ENCODE results near the gene SNX7.

The SNX7 gene

DNA sequence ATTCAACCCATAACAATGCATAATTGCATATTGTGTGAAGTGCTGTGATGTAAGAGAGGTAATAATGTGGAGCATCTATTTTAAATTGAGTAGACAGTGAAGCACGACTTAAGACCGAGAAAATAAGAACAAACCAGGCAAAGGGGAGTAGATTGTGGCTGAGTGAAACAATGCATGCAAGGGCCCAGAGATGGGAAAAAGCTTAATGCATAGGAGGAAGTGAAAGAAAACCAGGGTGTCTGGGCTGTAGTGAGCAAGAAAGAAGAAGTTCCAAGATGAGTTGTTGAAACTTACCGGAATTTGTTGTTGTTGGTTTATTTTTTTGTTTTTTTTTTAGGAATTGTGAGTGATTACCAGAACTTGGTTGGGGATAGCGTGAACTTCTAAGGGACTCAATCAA lies 104.7 kb downstream of the SNX7 start:
- TF ChIP-seq NFIC (IDR thresholded peaks at IDR 0.05) (no peak), EGR1 (IDR thresholded peaks at IDR 0.05) (no peak), RAD21 (IDR thresholded peaks at IDR 0.05; ENCODE audit: low read depth) (no peak), TEAD4 (IDR thresholded peaks at IDR 0.05) (no peak), TCF12 (IDR thresholded peaks at IDR 0.05; ENCODE audit: low read depth) (no peak), TAF1 (IDR thresholded peaks at IDR 0.05; ENCODE audit: low read depth) (no peak), CREB1 (IDR thresholded peaks at IDR 0.05; ENCODE audit: low read depth) (no peak), FOXM1 (IDR thresholded peaks at IDR 0.05; ENCODE audit: borderline replicate concordance, low read depth) (no peak), YY1 (IDR thresholded peaks at IDR 0.05; ENCODE audit: low read depth) (no peak), CEBPB (IDR thresholded peaks at IDR 0.05) (no peak), ZBTB7A (IDR thresholded peaks at IDR 0.05; ENCODE audit: low read depth) (no peak)
- TF ChIP-seq, protein P1, sequence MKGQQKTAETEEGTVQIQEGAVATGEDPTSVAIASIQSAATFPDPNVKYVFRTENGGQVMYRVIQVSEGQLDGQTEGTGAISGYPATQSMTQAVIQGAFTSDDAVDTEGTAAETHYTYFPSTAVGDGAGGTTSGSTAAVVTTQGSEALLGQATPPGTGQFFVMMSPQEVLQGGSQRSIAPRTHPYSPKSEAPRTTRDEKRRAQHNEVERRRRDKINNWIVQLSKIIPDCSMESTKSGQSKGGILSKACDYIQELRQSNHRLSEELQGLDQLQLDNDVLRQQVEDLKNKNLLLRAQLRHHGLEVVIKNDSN (IDR thresholded peaks at IDR 0.05) = no peak
- TF ChIP-seq, protein P2, sequence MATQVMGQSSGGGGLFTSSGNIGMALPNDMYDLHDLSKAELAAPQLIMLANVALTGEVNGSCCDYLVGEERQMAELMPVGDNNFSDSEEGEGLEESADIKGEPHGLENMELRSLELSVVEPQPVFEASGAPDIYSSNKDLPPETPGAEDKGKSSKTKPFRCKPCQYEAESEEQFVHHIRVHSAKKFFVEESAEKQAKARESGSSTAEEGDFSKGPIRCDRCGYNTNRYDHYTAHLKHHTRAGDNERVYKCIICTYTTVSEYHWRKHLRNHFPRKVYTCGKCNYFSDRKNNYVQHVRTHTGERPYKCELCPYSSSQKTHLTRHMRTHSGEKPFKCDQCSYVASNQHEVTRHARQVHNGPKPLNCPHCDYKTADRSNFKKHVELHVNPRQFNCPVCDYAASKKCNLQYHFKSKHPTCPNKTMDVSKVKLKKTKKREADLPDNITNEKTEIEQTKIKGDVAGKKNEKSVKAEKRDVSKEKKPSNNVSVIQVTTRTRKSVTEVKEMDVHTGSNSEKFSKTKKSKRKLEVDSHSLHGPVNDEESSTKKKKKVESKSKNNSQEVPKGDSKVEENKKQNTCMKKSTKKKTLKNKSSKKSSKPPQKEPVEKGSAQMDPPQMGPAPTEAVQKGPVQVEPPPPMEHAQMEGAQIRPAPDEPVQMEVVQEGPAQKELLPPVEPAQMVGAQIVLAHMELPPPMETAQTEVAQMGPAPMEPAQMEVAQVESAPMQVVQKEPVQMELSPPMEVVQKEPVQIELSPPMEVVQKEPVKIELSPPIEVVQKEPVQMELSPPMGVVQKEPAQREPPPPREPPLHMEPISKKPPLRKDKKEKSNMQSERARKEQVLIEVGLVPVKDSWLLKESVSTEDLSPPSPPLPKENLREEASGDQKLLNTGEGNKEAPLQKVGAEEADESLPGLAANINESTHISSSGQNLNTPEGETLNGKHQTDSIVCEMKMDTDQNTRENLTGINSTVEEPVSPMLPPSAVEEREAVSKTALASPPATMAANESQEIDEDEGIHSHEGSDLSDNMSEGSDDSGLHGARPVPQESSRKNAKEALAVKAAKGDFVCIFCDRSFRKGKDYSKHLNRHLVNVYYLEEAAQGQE (IDR thresholded peaks at IDR 0.05; ENCODE audit: low read depth) = no peak
- TF ChIP-seq, protein P3, sequence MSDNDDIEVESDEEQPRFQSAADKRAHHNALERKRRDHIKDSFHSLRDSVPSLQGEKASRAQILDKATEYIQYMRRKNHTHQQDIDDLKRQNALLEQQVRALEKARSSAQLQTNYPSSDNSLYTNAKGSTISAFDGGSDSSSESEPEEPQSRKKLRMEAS (IDR thresholded peaks at IDR 0.05) = no peak

DNA sequence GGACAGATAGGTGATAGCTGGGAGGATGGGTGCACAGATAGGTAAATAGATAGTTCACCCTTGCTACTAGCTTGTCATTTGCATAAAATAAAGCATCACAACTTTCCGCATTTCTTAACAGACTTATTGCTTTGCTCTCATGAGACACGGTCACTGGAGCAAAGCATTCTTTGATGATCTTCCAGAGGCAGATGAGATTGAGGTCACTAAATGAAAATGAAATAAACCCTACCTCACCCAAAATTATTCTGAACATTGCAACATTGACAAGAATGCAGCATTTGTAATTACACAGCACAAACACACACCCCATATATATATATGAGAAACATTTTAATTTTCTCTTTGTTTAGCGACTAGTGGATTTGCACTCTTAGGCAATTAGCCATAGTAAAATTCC lies 107.6 kb downstream of the SNX7 start:
- TF ChIP-seq, protein P1 (IDR thresholded peaks at IDR 0.05) = no peak
- TF ChIP-seq FOXM1 (IDR thresholded peaks at IDR 0.05; ENCODE audit: borderline replicate concordance, low read depth) = no peak
- TF ChIP-seq RAD21 (IDR thresholded peaks at IDR 0.05; ENCODE audit: low read depth) = no peak
- no peak for TF ChIP-seq YY1 (IDR thresholded peaks at IDR 0.05; ENCODE audit: low read depth)
- TF ChIP-seq EP300 (IDR thresholded peaks at IDR 0.05; ENCODE audit: borderline replicate concordance) = no peak
- TF ChIP-seq CREB1 (IDR thresholded peaks at IDR 0.05; ENCODE audit: low read depth) = no peak
- TF ChIP-seq, protein P2 (IDR thresholded peaks at IDR 0.05; ENCODE audit: low read depth) = no peak
- TF ChIP-seq NFIC (IDR thresholded peaks at IDR 0.05) = no peak
- no peak for TF ChIP-seq ZBTB7A (IDR thresholded peaks at IDR 0.05; ENCODE audit: low read depth)
- no peak for TF ChIP-seq EGR1 (IDR thresholded peaks at IDR 0.05)
- no peak for TF ChIP-seq CEBPB (IDR thresholded peaks at IDR 0.05)
- no peak for TF ChIP-seq TAF1 (IDR thresholded peaks at IDR 0.05; ENCODE audit: low read depth)
- TF ChIP-seq TCF12 (IDR thresholded peaks at IDR 0.05; ENCODE audit: low read depth) = no peak
- TF ChIP-seq TEAD4 (IDR thresholded peaks at IDR 0.05) = no peak
- TF ChIP-seq, protein P3 (IDR thresholded peaks at IDR 0.05) = no peak

DNA sequence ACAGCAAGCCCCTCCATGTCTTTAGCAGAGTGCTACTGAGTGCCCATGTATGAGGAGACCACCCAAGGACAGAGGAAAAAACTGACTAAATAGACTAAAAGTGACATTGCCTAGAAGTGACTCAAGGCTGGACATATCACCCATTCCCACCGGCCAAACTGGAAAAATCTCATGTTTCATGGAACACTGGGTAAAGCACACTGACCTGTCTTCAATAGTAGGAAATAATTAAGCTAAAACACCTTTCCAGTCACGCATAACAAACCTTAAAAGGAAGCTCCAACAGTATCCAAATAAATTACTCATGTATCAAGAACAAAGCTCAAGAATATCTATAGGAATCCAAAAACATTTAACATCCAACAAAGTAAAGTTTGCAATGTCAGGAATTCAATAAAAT lies 120.4 kb downstream of the SNX7 start:
- TF ChIP-seq, protein P2 (IDR thresholded peaks at IDR 0.05; ENCODE audit: low read depth) = no peak
- TF ChIP-seq TAF1 (IDR thresholded peaks at IDR 0.05; ENCODE audit: low read depth) (no peak), YY1 (IDR thresholded peaks at IDR 0.05; ENCODE audit: low read depth) (no peak), NFIC (IDR thresholded peaks at IDR 0.05) (no peak), RAD21 (IDR thresholded peaks at IDR 0.05; ENCODE audit: low read depth) (no peak), CEBPB (IDR thresholded peaks at IDR 0.05) (no peak), ZBTB7A (IDR thresholded peaks at IDR 0.05; ENCODE audit: low read depth) (no peak), EP300 (IDR thresholded peaks at IDR 0.05; ENCODE audit: borderline replicate concordance) (no peak), TEAD4 (IDR thresholded peaks at IDR 0.05) (no peak), FOXM1 (IDR thresholded peaks at IDR 0.05; ENCODE audit: borderline replicate concordance, low read depth) (no peak), EGR1 (IDR thresholded peaks at IDR 0.05) (no peak), TCF12 (IDR thresholded peaks at IDR 0.05; ENCODE audit: low read depth) (no peak), CREB1 (IDR thresholded peaks at IDR 0.05; ENCODE audit: low read depth) (no peak)
- TF ChIP-seq, protein P3 (IDR thresholded peaks at IDR 0.05) = no peak
- TF ChIP-seq, protein P1 (IDR thresholded peaks at IDR 0.05) = no peak

Data from Ishikawa (cell line).